Stimulated activated CD4-positive, alpha-beta T cell treated with anti-CD3 and anti-CD28 coated beads, Interleukin-12 subunit alpha, Interleukin-12 subunit beta, amount 100 ng/mL, for 24 hours (primary cell): ENCODE data around the gene STK16.
"Not testable (repeated sequence)": the region's sequence is repeated elsewhere in the genome, so short reads cannot be mapped to it uniquely, and the experiment has no call there.

ENCODE experiments used
- DNase-seq, 2 experiments: peaks; one replicate each; pipeline ENCODE4 v3.0.0-alpha.2; 2020; ENCODE audit warnings: low read depth in 2 of 2

The STK16 gene

DNA sequence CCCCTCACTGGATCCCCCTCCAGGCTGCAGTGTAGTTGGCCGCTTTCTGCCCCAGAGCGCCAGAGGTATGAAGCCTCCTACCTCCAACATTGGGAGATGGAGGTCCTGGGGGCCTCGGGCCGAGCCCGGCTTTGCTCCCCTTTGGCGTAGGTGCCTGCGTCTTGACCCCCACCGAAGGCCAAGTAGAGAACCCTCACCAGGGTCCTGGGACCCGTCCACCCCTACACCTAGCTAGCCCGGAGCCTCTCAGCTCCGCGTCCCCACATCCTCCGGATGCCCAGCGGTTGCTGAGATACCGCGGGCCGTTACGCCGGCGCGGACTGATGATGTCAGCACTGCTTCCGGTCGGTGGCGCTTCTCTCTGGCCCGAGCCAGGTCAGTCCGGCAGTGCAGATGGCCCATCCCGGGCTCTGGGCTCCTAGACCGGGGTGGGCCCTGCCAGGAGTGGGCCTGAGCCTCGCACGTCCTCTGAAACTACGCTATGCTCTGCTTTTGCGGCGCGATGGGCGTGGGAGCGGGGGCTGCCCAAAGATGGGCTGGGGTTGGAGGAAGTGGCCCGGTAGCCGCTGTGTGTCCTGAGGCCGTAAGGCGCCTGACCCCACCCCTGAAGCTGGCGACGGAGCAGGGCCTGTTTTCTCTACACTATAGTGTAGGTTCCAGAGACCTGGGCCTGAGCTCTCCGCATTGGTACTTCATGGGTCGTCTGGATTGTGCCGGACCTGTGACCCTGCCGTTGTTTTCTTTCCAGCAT is at the start of gene STK16, which contains the start of gene GLB1L:
STK16 (plus strand) TSS at position 332 of the 751 bp plus-strand sequence. CDS start 521 bp downstream, outside the sequence.
GLB1L (minus strand) TSS at position 297 of the 751 bp plus-strand sequence. CDS start 1,871 bp downstream, outside the sequence.
- DNase-seq, result peak; percentile 84 to 88

DNA sequence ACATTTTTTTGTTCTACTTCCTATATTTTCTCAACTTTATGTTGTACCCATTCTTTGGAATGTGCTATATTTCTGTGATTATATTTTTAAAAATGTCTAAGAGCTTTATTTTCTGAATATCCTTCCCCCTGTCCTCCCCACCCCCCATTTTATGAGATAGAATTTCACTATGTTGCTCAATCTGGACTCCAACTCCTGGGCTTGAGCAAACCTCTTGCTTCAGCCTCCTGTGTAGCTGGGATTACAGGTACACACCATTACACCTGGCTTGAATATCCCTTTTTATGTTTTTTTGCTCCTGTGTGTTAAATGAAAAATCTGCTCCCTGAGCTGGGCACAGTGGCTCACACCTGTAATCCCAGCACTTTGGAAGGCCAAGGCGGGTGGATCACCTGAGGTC is 47.9 kb upstream of the STK16 start:
- no peak for DNase-seq

DNA sequence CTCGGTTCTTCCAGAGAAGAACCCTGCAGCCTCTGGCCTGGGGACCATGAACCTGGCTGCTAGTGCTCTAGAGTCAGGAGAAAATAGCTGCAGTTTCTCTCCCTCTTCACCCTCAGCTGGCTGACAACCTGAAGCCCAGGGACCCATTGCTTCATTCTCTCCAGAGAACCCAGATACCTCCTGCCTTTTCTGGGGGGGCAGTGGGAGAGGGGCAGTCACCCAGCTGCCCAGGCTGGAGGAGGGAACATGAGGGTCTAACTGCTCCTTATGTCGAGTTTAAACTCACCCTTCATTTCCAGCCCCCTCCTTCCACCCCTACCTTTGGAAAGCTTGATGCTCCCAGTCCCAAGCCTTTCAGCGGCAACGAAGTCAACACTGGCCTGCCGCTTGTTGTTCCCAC is 46.3 kb upstream of the STK16 start:
- DNase-seq, result no peak

GRCh38 chr2:219199470-219200211 is 45.6 kb upstream of the STK16 start:
- DNase-seq, result no peak

DNA sequence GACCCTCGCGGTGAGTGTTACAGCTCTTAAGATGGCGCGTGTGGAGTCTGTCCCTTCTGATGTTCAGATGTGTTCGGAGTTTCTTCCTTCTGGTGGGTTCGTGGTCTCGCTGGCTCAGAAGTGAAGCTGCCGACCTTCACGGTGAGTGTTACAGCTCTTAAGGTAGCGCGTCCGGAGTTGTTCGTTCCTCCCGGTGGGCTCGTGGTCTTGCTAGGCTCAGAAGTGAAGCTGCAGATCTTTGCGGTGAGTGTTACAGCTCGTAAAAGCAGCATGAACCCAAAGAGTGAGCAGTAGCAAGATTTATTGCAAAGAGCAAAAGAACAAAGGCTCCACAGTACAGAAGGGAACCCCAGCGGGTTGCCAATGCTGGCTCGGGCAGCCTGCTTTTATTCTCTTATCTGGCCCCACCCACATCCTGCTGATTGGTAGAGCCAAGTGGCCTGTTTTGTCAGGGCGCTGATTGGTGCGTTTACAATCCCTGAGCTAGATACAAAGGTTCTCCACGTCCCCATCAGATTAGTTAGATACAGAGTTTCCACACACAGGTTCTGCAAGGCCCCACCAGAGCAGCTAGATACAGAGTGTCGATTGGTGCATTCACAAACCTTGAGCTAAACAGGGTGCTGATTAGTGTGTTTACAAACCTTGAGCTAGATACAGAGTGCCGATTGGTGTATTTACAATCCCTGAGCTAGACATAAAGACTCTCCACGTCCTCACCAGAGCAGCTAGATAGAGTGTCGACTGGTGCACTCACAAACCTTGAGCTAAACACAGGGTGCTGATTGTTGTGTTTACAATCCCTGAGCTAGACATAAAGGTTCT is 44.6 kb upstream of the STK16 start:
- not testable (repeated sequence) for DNase-seq

DNA sequence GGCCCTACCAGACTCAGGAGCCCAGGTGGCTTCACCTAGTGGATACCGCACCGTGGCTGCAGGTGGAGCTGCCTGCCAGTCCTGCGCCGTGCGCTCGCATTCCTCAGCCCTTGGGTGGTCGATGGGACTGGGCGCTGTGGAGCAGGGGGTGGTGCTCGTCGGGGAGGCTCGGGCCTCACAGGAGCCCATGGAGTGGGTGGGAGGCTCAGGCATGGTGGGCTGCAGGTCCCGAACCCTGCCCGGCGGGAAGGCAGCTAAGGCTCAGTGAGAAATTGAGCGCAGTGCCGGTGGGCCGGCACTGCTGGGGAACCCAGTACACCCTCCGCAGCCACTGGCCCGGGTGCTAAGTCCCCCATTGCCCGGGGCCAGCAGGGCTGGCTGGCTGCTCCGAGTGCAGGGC is 43.9 kb upstream of the STK16 start:
- not testable (repeated sequence) for DNase-seq

DNA sequence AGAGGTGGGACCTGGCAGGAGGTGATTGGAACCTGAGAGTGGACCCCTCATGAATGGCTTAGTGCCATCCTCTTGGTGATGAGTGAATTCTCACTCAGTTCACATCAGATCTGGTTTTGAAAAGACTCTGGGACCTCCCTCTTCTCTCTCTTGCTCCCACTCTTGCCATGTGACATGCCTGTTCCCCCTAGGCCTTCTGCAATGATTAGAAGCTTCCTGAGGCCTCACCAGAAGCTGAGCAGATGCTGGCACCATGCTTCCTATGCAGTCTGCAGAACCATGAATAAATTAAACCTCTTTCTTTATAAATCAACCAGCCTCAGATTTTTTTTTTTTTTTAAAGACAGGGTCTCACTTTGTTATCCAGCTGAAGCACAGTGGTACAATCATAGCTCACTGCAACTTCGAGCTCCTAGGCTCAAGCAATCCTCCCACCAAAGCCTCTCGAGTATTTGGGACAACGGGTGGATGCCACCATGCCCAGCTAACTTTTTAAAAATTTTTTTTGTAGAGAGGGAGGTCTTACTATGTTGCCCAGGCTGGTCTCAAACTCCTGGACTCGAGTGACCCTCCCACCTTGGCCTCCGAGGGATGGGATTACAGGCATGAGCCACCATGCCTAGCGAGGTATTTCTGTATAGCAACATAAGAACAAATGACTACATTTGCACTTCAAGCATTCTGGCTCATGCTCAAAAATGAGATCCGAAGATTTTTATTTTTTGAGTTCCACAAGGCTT is 40.7 kb upstream of the STK16 start:
- DNase-seq, result no peak

- no peak for DNase-seq
These were observed 40.1 kb upstream of the STK16 start for GRCh38 chr2:219205165-219205538.

GRCh38 chr2:219205981-219206327 is 39.3 kb upstream of the STK16 start:
- no peak for DNase-seq

GRCh38 chr2:219206328-219207133 is 38.7 kb upstream of the STK16 start, which contains the start of gene ZFAND2B:
Gene ZFAND2B, plus strand, starts transcription at chr2:219206782. Its CDS starts 206 bp downstream, at chr2:219206988.
- DNase-seq, result peak; percentile 89

- DNase-seq, result no peak
These were observed 38.0 kb upstream of the STK16 start for GRCh38 chr2:219207134-219207883.

- no peak for DNase-seq
These were observed 37.2 kb upstream of the STK16 start for GRCh38 chr2:219207884-219208740.

DNA sequence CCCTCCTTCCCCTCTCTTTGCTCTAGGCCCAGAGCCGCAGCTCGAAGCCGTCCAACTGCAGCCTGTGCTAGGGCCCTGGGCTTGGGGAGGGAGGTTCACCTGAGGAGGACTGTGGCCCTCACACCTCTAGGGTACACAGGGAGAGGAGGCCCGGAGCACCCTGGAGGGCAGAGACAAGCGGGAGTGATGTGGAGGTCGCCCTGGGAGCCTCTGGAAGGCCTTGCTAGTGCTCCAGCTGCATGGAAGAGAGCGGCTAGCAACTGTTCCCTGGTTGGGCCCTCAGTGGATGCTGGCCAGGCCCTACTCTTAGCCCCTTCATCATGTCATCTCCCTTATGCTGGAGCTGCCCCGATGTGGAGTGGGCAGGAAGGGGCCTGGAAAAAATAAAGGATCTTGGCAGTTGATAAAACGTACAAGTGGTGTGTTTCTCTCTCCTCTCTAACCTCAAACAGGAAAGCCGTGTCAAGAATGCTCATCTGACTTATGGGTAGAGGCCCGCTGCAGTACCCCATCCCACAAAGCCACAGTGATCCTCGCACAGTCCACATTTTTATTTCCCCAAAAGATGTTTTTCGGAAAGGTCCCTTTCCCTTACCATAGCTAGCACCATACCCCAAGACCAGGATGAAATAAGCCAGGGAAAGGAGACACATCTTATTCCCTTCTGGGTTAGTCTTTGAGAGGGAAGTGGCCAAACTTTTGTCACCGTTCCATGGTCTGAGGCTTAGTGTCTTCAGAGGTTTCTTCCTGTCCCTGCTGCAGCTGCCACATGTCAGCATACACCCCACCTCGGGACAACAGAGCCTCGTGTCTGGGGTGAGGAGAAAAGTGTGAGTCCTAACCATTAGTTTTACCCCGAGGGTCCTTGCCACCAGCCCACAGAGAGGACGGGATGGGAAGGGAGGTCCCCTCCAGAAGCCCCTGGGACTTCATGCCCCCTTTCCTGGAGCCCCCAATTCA is 35.8 kb upstream of the STK16 start:
- DNase-seq, result no peak

DNA sequence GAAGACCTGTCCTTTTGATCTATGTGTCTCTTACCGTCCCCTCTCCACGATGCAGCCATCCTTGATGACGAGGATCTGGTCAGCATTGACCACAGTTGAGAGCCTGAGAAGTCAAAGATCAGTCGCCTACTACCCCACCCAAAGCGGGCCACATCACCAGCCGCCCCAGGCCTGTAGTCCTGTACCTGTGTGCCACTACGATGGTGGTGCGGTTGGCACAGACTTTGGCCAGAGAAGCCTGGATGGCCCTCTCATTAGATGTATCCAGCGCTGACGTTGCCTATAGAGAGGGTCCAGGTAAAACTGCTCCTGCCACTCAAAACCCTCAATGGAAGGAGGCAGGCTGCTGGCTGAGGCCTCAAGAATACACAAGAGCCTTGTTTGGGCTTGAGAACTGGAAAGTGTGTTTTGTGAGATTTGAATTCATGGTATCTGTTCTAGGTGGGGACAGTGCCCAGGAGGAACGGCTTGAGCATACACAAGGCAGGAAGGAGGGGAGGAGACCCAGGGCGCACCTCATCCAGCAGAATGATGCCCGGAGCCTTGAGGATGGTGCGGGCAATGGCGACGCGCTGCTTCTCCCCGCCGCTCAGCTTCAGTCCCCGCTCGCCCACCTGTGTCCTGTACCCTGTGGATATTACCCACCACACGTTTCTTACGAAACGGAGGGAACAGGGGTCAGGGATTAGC is 34.9 kb upstream of the STK16 start:
- no peak for DNase-seq

DNA sequence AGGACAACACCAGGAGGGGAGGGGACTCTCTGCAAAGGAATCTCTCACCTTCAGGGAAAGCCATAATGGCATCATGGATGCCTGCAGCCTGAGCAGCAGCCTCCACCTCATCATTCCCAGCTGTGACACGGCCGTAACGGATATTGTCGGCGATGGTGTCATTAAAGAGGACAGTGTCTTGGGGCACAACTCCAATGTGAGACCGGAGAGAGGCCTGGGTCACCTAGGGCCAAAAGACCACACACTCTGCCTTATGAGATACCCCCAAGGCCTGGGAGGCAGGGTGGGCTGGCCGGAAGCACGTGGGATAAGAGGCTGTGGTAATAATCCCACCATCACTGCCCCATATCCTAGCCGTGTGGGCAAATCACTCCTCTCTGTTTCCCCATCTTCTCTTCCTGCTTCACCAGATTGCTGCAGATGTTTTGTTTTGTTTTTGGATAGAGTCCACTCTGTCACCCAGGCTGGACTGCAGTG is 34.4 kb upstream of the STK16 start:
- DNase-seq, result no peak

- DNase-seq, result no peak
These were observed 32.3 kb upstream of the STK16 start for GRCh38 chr2:219213026-219213415.

GRCh38 chr2:219213486-219214071 is 31.7 kb upstream of the STK16 start:
- no peak for DNase-seq
